Thyroid gland (tissue), 4 donors: ENCODE results near the gene CCDC97.

Experiments used
- CTCF ChIP-seq, 6 experiments: fragments of 200-600 bp in 3 of 6; fragments of 450-650 bp in 3 of 6; sonication (generic) in 3 of 6; IDR thresholded peaks; one replicate each; pipeline ENCODE4 v1.5.1; 2016 to 2019; ENCODE audit warnings: antibody characterized with exemption in 6 of 6, mild to moderate bottlenecking in 2 of 6, inconsistent platforms in 1 of 6, moderate library complexity in 1 of 6
- POLR2A ChIP-seq, 2 donors: fragments of 450-650 bp; IDR thresholded peaks; one replicate each; pipeline ENCODE4 v1.6.1; 2017; ENCODE audit warnings: antibody characterized with exemption in 2 of 2, mild to moderate bottlenecking in 2 of 2, moderate library complexity in 1 of 2

DNA sequence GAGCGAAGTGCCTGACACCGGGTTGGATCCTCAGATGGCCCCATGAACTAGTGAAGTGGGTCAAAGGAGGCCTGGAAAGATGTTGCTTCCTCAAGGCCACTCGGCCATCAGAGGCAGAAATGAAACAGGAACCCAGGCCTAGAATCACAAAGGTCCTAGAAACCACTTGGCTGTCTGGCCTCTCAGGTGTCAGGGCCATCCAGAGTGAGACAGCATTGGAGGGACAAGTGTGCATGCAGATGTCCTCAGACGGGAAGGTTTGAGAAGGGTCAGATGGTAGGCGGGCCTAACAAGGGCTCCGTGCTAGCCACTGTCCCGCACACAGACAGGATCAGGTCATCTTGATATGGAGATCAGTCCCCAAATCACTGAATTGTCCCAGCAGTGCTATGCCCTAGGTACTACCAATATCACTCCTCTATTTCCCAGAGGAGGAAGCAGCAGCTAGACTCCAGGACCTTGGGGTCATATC is 14.3 kb downstream of the CCDC97 start:
- no peak for TF ChIP-seq CTCF (IDR thresholded peaks at IDR 0.05)
- TF ChIP-seq POLR2A (IDR thresholded peaks at IDR 0.05) = no peak
